ENCODE results near the gene SCAMP5.

DNA sequence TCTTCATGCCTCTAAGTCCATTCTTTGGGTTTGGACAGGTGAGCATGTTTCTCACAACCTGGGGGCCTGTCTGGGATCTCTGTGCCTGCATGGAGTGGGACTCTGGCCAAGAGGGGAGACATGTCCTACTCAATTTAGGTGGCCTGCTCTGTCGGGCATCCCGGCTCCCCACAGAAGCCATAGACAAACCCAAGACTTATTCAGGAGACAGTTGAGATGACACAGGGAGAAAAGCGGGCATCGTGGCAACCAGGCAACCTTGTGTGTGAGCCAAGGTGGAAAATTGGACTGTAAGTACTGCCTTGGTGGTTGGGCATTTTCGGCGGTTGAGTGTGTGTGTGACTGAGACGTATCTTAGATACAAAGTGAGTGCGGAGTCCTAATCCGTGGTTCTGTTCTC is 68.5 kb downstream of the SCAMP5 start:
- TF ChIP-seq EP300 (IDR thresholded peaks at IDR 0.05; ENCODE audit: borderline replicate concordance) (no peak), TEAD4 (IDR thresholded peaks at IDR 0.05) (no peak)

Data from Ishikawa (cell line).